Pulmonary artery endothelial cell (primary cell): Measurements from ENCODE around the gene NMNAT2. TPM values are rescaled to one million over a fixed set of nuclear protein-coding genes. Genes with fewer than 3 reads are reported as not detected.
"Not testable (repeated sequence)": the region's sequence is repeated elsewhere in the genome, so short reads cannot be mapped to it uniquely, and the experiment has no call there.

ENCODE experiments used
- DNase-seq: peaks from one replicate; pipeline ENCODE4 v3.0.0-alpha.2; 2011; ENCODE audit warnings: low read depth, low spot score
- total RNA-seq: library from RNA; depleted of rRNA; stranded (reverse); fragments of >200 nt; gene quantifications from 2 replicates; pipeline ENCODE4 v1.2.3, GENCODE V29; 2014

The NMNAT2 gene
- total RNA-seq, 1 donor from 2014 or later: 0.20 TPM

GRCh38 chr1:183418696-183419095 lies 516 bp upstream of the NMNAT2 start:
- no peak for DNase-seq

DNA sequence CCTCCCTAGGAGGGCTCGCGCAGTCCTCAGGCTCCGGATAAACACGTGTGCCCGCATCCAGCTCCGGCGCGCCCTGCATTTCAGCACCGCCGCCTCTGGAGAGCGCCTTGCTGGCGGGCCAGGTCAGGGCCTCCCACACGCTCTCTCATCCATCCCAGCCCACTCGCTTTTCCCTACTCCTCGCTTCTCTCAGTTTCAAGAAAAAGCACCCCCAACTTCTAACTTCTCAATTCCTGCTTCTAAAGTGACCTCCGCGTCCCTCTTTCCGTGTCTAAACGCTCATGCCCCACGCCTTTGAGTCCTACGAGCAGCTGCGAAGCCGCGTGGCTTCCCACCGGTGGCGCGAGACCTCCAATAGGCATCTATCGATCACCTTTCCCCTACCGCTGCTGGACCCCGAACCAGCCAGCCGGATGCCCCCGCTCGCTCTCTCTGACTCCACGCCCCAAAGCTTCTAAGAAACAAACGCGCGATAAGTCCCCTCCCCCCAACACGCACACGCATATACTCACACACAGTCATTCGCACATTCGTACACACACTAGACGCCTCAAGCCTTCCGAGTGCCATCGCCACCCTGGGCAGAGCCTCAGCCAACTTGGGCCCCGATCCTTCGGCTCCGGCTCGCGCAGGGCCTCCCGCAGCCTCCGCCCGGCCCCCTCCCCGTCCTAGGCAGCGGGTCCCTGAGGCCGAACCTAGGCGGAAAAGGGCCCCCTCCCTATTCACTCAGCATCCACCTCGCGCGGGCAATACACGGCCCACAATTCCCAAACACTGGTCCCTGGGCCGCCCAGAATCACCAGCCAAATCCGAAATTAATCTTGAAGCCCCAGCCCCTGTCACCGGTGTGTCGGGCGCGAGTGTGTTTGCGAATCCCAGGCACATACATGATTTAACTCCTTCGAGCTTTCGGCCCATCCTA lies 1.1 kb downstream of the NMNAT2 start:
- no peak for DNase-seq

DNA sequence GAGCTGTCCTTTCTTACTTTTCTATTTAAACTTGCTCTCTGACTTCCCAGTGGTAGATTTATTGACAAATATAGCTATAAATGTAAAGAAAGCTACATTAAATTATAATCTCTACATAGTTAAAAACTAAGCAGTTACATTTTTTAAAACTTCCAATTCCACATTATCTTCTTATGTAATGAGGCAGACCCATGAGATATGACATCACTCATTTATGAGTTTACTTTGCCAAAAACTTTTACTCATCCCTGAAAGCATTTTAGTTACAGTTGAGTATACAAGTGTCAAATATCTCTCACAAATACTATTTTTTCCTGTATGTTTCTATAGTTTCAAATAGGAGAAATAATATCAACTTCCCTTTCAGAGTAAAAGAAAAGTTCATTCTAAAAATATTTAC lies 3.8 kb downstream of the NMNAT2 start:
- DNase-seq: no peak

GRCh38 chr1:183411091-183411490 lies 7.1 kb downstream of the NMNAT2 start:
- DNase-seq: no peak

- DNase-seq: no peak
Observed at GRCh38 chr1:183407961-183408360, 10.2 kb downstream of the NMNAT2 start.

DNA sequence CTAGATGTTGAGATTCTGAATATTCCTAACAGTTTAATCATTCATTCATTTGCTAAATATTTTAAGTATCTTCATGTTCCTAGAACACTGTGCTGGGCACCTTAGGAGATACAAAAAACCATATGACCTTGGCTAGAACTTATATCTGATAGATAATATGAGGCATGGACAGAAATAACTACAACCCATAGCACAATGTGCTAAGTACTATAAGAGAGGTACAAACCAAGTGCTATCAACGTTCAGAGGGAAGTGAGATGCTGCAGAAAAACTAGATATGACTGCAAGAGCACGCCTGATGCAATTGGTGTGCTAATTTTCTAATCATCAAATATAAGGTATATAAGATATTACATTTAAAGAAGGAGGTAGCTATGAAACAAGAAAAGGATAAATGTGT lies 10.7 kb downstream of the NMNAT2 start:
- no peak for DNase-seq

DNA sequence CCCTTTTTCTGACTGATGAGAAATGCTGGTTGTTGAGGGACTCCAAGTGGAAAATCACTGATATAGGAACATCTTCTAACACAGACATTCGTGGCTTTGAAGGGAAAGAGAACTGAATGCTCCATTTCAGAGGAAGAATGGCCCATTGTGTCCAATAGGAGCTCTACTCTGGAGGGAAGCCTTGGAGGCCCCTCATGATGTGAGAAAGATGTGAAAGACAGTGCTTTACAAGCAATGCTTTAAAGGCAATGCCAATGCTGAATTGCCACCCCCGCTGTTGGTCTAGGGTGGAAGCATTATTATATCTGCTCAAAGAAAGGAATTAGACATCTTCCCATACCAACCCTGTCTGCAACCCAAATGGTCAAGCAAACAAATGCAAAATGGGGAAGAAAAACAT lies 13.7 kb downstream of the NMNAT2 start:
- no peak for DNase-seq

GRCh38 chr1:183403498-183403897 lies 14.7 kb downstream of the NMNAT2 start:
- no peak for DNase-seq

DNA sequence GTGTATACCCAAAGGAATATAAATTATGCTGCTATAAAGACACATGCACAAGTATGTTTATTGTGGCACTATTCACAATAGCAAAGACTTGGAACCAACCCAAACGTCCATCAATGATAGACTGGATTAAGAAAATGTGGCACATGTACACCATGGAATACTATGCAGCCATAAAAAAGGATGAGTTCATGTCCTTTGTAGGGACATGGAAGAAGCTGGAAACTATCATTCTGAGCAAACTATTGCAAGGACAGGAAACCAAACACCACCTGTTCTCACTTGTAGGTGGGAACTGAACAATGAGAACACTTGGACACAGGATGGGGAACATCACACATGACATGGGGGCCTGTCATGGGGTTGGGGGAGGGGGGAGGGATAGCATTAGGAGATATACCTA lies 16.6 kb downstream of the NMNAT2 start:
- DNase-seq: not testable (repeated sequence)

DNA sequence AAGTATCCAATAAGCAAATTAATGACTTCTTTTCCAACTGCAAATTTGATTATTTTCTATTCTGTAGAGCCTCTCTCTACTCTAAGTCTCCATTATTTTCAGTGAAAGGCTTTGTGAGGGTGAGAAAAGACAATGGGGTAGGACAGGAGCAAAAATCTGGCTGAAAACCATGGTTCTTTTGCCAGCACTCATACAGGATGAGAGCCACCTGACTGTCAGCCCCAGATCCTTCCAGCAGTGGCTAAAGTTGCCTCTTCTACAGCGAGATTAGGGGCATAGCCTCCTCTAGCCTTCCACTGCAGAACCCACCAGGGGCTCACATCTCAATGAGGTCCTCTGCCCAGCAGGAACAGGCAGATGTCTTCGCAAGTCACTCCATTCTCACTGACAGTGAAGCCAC lies 23.7 kb downstream of the NMNAT2 start:
- DNase-seq: no peak

DNA sequence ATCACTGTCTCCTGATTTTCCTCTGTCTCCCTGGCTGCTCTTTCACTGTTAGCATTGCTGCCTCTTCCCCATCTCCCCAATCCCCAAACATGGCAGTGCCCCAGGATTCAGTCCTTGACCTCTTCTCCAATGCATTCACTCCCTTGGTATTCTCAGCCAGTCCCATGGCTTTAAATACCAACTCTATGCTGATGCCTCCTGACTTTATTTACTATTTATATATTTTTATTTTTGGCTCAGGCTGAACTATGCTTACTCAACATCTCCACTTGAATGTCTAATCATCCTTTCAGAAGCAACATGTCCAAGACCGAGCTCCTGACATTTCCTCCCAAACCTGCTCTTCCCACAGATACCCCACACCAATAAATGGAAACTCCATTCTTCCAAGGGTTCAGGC lies 26.3 kb downstream of the NMNAT2 start:
- DNase-seq: no peak

- no peak for DNase-seq
Observed at GRCh38 chr1:183390561-183390960, 27.6 kb downstream of the NMNAT2 start.

GRCh38 chr1:183388735-183389134 lies 29.4 kb downstream of the NMNAT2 start:
- DNase-seq: no peak

DNA sequence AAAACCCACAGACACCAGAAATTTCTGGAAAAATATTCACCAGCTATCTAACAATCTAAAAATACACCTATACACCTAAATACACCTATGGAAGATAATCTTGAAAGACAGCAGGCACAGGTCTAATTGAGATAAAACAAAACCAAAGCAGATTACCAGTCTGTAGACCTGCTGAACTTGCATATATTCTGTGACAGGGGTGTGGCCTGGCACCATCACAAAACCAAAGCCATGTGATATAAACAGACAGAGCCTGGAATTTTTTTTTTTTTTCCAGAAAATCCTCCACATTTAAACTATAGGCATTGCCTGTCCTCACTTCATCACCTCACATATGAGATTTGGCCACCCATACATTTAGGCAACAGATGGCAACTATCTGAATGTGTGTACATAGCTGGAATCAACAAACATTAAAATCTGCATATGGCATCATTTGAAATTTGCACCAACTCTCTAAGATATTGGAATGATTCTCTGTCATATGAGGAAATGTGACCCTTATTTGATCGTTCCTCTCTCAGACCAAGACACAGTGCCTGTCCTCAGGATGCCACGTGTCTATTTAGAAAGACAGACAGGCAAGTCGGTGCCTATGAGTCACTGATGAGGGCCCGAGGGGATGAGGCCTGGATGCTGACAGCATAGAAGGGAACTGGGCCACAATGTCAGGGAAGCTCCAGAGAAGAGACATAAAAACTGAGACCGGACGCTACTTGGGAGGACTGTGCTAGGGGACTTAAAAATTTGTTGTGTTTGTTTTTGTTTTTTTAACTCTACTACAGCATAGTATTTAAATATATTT lies 32.6 kb downstream of the NMNAT2 start:
- no peak for DNase-seq

GRCh38 chr1:183379951-183380350 lies 38.2 kb downstream of the NMNAT2 start:
- no peak for DNase-seq

DNA sequence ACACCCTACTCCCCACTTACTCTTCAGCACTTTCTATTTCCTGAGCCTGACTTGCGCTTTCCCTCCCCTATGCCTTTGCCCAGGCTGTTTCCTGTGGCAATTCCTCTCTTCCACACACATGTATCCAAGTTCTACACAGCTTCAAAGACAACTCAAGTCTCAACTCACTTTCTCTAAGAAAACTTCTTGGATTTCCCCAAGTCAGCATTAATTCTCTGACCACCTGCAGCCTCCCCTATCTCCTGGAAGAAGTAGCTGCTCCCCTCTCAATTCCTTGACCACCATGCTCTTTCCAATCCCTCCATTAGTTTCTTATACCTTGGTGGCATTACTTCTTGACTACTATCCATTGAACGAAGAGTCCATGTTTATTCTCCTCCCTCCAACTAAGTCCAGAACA lies 42.8 kb downstream of the NMNAT2 start:
- no peak for DNase-seq

DNA sequence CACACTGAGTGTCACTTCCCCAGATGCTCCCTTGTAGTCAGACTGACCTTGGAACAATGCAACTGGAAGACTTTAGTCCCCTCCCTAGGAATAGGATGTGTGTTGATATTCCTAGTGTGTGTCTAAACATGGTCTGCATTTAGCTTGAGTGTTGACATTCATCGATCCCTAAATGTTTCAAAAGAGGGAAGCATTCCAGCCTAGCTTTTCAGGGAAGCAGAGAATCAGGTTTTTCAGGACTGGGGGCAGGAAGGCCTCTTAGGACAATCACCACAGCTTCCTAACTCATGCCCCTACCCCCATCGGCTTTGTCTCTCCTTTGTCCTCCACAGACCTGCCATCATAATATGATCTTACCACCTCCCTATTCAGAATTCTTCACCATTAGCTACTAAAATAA lies 43.4 kb downstream of the NMNAT2 start:
- DNase-seq: no peak

DNA sequence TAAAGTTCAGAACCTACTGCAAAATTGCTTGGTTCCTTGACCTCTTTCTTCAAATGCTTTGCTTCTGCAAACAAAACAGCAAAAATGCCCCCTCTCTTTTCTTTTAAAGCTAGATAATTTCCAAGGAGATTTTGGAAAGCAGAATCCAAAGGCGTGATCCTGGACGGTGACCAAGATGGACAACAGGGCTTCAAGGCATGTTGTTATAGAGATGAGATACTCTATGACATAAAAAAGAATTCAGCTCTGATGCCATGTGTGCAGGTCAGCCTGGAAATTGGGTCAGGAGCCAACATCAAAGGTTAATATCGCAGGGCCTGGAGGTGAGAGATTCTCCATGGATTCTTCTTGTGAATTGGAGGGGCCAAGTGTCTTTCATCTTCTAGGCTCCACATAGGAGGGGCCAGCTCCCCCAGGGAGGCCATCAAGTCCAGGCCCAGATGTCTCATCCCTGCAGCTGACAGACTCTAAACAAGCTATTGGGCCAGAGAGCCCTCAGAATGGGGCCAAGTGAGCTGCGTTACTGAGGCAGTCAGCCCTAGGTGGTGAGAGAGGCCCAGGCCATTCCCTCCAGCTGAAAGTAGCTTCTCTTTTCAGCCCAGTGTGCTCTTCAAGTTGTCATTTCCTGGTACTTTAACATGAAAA lies 45.5 kb downstream of the NMNAT2 start:
- no peak for DNase-seq

DNA sequence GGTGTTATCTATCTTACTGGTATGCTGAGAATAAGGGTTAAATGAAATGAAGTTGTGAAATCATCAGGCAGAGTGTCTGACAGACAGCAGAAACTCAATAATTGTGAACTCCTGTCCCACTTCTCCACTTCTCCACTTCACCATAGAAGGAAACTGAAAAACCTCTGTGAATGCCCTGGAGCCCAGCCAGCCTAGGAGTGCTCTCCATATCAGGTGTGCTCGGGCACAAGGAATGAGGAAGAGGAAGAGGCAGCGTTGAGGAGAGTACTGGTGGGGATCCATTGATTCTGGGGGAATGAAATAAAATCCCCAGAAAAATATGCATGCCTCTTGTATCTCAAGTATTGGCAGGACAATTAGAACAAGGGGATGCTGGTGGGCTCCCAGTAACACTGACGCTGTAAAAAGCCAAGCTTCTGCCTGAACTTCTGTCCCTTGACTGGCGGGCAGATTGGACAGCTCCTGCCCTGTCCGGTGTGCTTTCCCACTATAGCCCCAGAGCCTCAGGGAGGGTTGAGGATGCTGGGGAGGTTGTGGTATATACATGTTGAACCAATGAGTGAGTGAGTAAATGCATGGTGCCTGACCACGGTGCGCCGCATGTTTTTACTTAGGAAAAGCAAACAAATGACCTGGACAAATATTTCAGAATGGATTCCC lies 47.7 kb downstream of the NMNAT2 start:
- no peak for DNase-seq

- DNase-seq: no peak
Observed at GRCh38 chr1:183368213-183369108, 49.7 kb downstream of the NMNAT2 start.

- DNase-seq: no peak
Observed at GRCh38 chr1:183366116-183366515, 52.1 kb downstream of the NMNAT2 start.
